HCT116 (cell line): ENCODE measurements around the gene TMTC1. TPM values are rescaled to one million over a fixed set of nuclear protein-coding genes. Genes with fewer than 3 reads are reported as not detected.

Experiments
- ATAC-seq: fragments of 200-7000 bp; cut with Tn5 transposase; 2 replicates; pipeline ENCODE4 v1.9.1; 2020; ENCODE audit warnings: mild to moderate bottlenecking, moderate library complexity
- BruUV-seq: library from RNA; stranded (reverse); fragments of 400-500 nt; replicated peaks from 2 replicates; lab custom pipeline; 2021; lab: Mats Ljungman, UMichigan
- CTCF ChIA-PET: fragments of 300-600 bp; sonication (Branson Sonifier 250); formaldehyde crosslinking; loops from one replicate; lab custom pipeline; 2021; ENCODE audit warnings: antibody characterized with exemption; lab: Charles Lee
- POLR2A ChIA-PET: fragments of 300-600, 350-600 bp; sonication (Branson Sonifier 250); formaldehyde crosslinking; loops from one replicate; lab custom pipeline; 2021; ENCODE audit warnings: antibody characterized with exemption; lab: Charles Lee
- RAD21 ChIA-PET, 2 experiments: fragments of 300-600 bp; sonication (Branson Sonifier 250); formaldehyde crosslinking; loops; one replicate each; lab custom pipeline; 2023; ENCODE audit warnings: low total read pairs in 2 of 2; ENCODE audit not compliant: uncharacterized antibody in 2 of 2, unreplicated experiment in 2 of 2, low non-redundant PET in 1 of 2; lab: Charles Lee
- DNase-seq: peaks from one replicate; pipeline ENCODE4 v3.0.0-alpha.2; 2010; ENCODE audit warnings: low read depth, low spot score
- H2AFZ ChIP-seq: fragments of 200-600 bp; shearing (Covaris generic), sonication (generic); 2 replicates; pipeline ENCODE4 v1.6.1; 2017; ENCODE audit warnings: low read depth, mixed run types, mixed read lengths, antibody characterized with exemption, low read length; ENCODE audit not compliant: poor library complexity, severe bottlenecking
- H3K27ac ChIP-seq: 2 replicates; pipeline ENCODE4 v1.5.1; 2012; ENCODE audit warnings: low read depth, low read length
- H3K27me3 ChIP-seq: fragments of 200-600 bp; sonication (generic); 2 replicates; pipeline ENCODE4 v1.6.1; 2016; ENCODE audit warnings: mixed run types, low read length, mixed read lengths; ENCODE audit not compliant: insufficient read depth
- H3K36me3 ChIP-seq, 2 experiments: fragments of 200-500 bp in 1 of 2; fragments of 200-600 bp in 1 of 2; sonication (Bioruptor generic) in 1 of 2; sonication (generic) in 1 of 2; 2 replicates each; pipeline versions ENCODE4 v1.5.1 to v1.6.1; 2014 to 2016; ENCODE audit warnings: low read length in 2 of 2, inconsistent platforms in 1 of 2, mixed read lengths in 1 of 2, mixed run types in 1 of 2; ENCODE audit not compliant: insufficient read depth in 2 of 2, control insufficient read depth in 1 of 2
- H3K4me1 ChIP-seq, 2 experiments: fragments of 200-600 bp in 1 of 2; sonication (generic) in 1 of 2; 2 replicates each; pipeline versions ENCODE4 v1.5.1 to v1.6.1; 2012 to 2017; ENCODE audit warnings: low read length in 2 of 2, inconsistent platforms in 1 of 2, mild to moderate bottlenecking in 1 of 2, mixed read lengths in 1 of 2, mixed run types in 1 of 2, moderate library complexity in 1 of 2; ENCODE audit not compliant: insufficient read depth in 2 of 2, control insufficient read depth in 1 of 2
- H3K4me2 ChIP-seq: fragments of 200-600 bp; sonication (generic); 2 replicates; pipeline ENCODE4 v1.6.1; 2017; ENCODE audit warnings: mixed run types, low read length, mixed read lengths
- H3K4me3 ChIP-seq, 2 experiments: fragments of 200-600 bp in 1 of 2; sonication (generic) in 1 of 2; replicated peaks in 1 of 2; 2 replicates each; pipeline ENCODE4 v1.5.1; 2011 to 2016; ENCODE audit warnings: low read length in 2 of 2, control low read depth in 1 of 2, low read depth in 1 of 2, mild to moderate bottlenecking in 1 of 2, mixed read lengths in 1 of 2, mixed run types in 1 of 2
- H3K79me2 ChIP-seq: fragments of 200-600 bp; sonication (generic); 2 replicates; pipeline ENCODE4 v1.6.1; 2017; ENCODE audit warnings: mild to moderate bottlenecking, mixed run types, low read length, moderate library complexity, mixed read lengths; ENCODE audit not compliant: insufficient read depth
- H3K9ac ChIP-seq: fragments of 200-600 bp; sonication (generic); 2 replicates; pipeline ENCODE4 v1.6.1; 2016; ENCODE audit warnings: low read length, mixed read lengths
- H3K9me2 ChIP-seq: fragments of 200-600 bp; sonication (generic), shearing (Covaris generic); 2 replicates; pipeline ENCODE4 v1.6.1; 2017; ENCODE audit warnings: mixed run types, mild to moderate bottlenecking, moderate library complexity; ENCODE audit not compliant: insufficient read depth
- H3K9me3 ChIP-seq, 2 experiments: fragments of 200-500 bp in 1 of 2; fragments of 200-600 bp in 1 of 2; sonication (Bioruptor generic) in 1 of 2; sonication (generic) in 1 of 2; 2 replicates each; pipeline ENCODE4 v1.6.1; 2014 to 2017; ENCODE audit warnings: low read length in 2 of 2, mixed read lengths in 2 of 2, inconsistent platforms in 1 of 2, low read depth in 1 of 2, mild to moderate bottlenecking in 1 of 2, mixed run types in 1 of 2, moderate library complexity in 1 of 2; ENCODE audit not compliant: control insufficient read depth in 1 of 2, insufficient read depth in 1 of 2
- H4K20me1 ChIP-seq: fragments of 200-600 bp; sonication (generic), shearing (Covaris generic); 2 replicates; pipeline ENCODE4 v1.6.1; 2017; ENCODE audit warnings: mixed run types, mild to moderate bottlenecking, moderate library complexity; ENCODE audit not compliant: insufficient read depth
- EGR1 ChIP-seq: IDR thresholded peaks from 2 replicates; pipeline ENCODE4 v1.6.1; 2012; ENCODE audit warnings: low read depth
- ELF1 ChIP-seq: IDR thresholded peaks from 2 replicates; pipeline ENCODE4 v1.6.1; 2012; ENCODE audit warnings: low read depth, borderline replicate concordance
- EZH2phosphoT487 ChIP-seq: fragments of 200-600 bp; IDR thresholded peaks from 2 replicates; pipeline ENCODE4 v1.6.1; 2018; ENCODE audit warnings: antibody characterized with exemption, borderline replicate concordance
- FOSL1 ChIP-seq: IDR thresholded peaks from 2 replicates; pipeline ENCODE4 v1.6.1; 2012; ENCODE audit warnings: low read depth
- JUND ChIP-seq: IDR thresholded peaks from 2 replicates; pipeline ENCODE4 v1.6.1; 2012
- MAX ChIP-seq: IDR thresholded peaks from 2 replicates; pipeline ENCODE4 v1.6.1; 2012
- POLR2A ChIP-seq: IDR thresholded peaks from 2 replicates; pipeline ENCODE4 v1.7.0; 2011; ENCODE audit warnings: borderline replicate concordance; ENCODE audit not compliant: insufficient read depth, insufficient read length; ENCODE audit errors: extremely low read depth
- REST ChIP-seq: IDR thresholded peaks from 2 replicates; pipeline ENCODE4 v1.6.1; 2012; ENCODE audit warnings: low read depth
- SP1 ChIP-seq: IDR thresholded peaks from 2 replicates; pipeline ENCODE4 v1.6.1; 2012; ENCODE audit warnings: low read depth
- SRF ChIP-seq: IDR thresholded peaks from 2 replicates; pipeline ENCODE4 v1.6.1; 2012; ENCODE audit warnings: low read depth
- TCF7L2 ChIP-seq: IDR thresholded peaks from 2 replicates; pipeline ENCODE4 v1.7.0; 2011; ENCODE audit warnings: borderline replicate concordance, inconsistent platforms; ENCODE audit not compliant: insufficient read depth, insufficient read length; ENCODE audit errors: extremely low read depth
- YY1 ChIP-seq: IDR thresholded peaks from 2 replicates; pipeline ENCODE4 v1.6.1; 2011; ENCODE audit warnings: low read length, low read depth, moderate library complexity, mild to moderate bottlenecking; ENCODE audit not compliant: insufficient replicate concordance; ENCODE audit errors: extremely low read depth
- ZFX ChIP-seq: fragments of 450-650 bp; IDR thresholded peaks from 2 replicates; pipeline ENCODE4 v1.6.1; 2017
- ZNF274 ChIP-seq: fragments of 200-500 bp; sonication (Bioruptor generic); IDR thresholded peaks from 2 replicates; pipeline ENCODE4 v1.6.1; 2014; ENCODE audit warnings: mild to moderate bottlenecking, low read depth, low read length, inconsistent platforms
- intact Hi-C: fragments of 100-400 bp; cut with micrococcal nuclease; formaldehyde crosslinking; loops from 2 replicates; pipeline ENCODE4 v1.10.0; 2022
- total RNA-seq: library from RNA; stranded (reverse); gene quantifications from one replicate; pipeline ENCODE4 v1.2.1, GENCODE V29; 2021; ENCODE audit not compliant: unreplicated experiment
- TF ChIP-seq, protein P1 (sequence below): IDR thresholded peaks from 2 replicates; pipeline ENCODE4 v1.6.1; 2011; ENCODE audit warnings: mild to moderate bottlenecking, low read length, moderate library complexity; ENCODE audit not compliant: insufficient replicate concordance; ENCODE audit errors: extremely low read depth

The TMTC1 gene
- total RNA-seq, 1 experiment from 2014 or later: 2.0 TPM

GRCh38 chr12:29713729-29714128, 70.0 kb downstream of the TMTC1 start:
- TF ChIP-seq SP1 (no peak), ZFX (no peak), SRF (no peak), REST (no peak), YY1 (no peak), TCF7L2 (no peak), POLR2A (no peak), EZH2phosphoT487 (no peak), EGR1 (no peak), ELF1 (no peak), FOSL1 (no peak), ZNF274 (no peak), JUND (no peak), MAX (no peak)
- TF ChIP-seq, protein P1, sequence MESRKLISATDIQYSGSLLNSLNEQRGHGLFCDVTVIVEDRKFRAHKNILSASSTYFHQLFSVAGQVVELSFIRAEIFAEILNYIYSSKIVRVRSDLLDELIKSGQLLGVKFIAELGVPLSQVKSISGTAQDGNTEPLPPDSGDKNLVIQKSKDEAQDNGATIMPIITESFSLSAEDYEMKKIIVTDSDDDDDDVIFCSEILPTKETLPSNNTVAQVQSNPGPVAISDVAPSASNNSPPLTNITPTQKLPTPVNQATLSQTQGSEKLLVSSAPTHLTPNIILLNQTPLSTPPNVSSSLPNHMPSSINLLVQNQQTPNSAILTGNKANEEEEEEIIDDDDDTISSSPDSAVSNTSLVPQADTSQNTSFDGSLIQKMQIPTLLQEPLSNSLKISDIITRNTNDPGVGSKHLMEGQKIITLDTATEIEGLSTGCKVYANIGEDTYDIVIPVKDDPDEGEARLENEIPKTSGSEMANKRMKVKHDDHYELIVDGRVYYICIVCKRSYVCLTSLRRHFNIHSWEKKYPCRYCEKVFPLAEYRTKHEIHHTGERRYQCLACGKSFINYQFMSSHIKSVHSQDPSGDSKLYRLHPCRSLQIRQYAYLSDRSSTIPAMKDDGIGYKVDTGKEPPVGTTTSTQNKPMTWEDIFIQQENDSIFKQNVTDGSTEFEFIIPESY: no peak
- Histone ChIP-seq H3K79me2 (no peaks in the 10 kb centered on the region), H4K20me1 (no peaks in the 10 kb centered on the region), H3K27ac (no peak overlapping the region), H3K9ac (no peak overlapping the region), H3K4me2 (no peak overlapping the region), H3K9me3 (no peaks in the 10 kb centered on the region), H3K4me1 (no peaks in the 10 kb centered on the region), H3K27me3 (no peaks in the 10 kb centered on the region), H3K36me3 (no peaks in the 10 kb centered on the region), H2AFZ (no peak overlapping the region), H3K4me3 (no peak overlapping the region), H3K9me2 (no peaks in the 10 kb centered on the region)
- RAD21 ChIA-PET: no interaction called here
- ATAC-seq: no peak
- CTCF ChIA-PET: no interaction called here
- intact Hi-C loops: no loop called here
- POLR2A ChIA-PET: no interaction called here
- DNase-seq: no peak
- BruUV-seq: no TSS peak
